ENCODE results near the gene PUS7. TPM values are rescaled to one million over a fixed set of nuclear protein-coding genes. Genes with fewer than 3 reads are reported as not detected.

PUS7 gene
- total and polyA plus RNA-seq, 2 of the 4 experiments (the other 2 are of a cell fraction): 11.7 to 17.0 TPM

GRCh38 chr7:105462765-105463420 lies 59.2 kb downstream of the PUS7 start:
- no peak overlapping the region for H2AK9ac ChIP-seq (replicated peaks; ENCODE audit: low read depth, low read length, poor library complexity)
- intact Hi-C loops (cut with micrococcal nuclease) (no loop called here), in situ Hi-C loops (cut with MboI; ENCODE audit: low sequenced_read_pairs) (no loop called here), dilution Hi-C loops (cut with HindIII; ENCODE audit: low sequenced_read_pairs, unreplicated experiment) (no loop called here)
- no peak overlapping the region for H2BK120ac ChIP-seq (ENCODE audit: low read depth, low read length)
- TF ChIP-seq FOS (IDR thresholded peaks at IDR 0.05; ENCODE audit: low read depth, low read length): no peak
- no peak for TF ChIP-seq POLR2A (IDR thresholded peaks at IDR 0.05; ENCODE audit: low read depth, low read length)
- no peak for TF ChIP-seq USF2 (IDR thresholded peaks at IDR 0.05; ENCODE audit: low read depth, low read length)
- TF ChIP-seq, protein P1, sequence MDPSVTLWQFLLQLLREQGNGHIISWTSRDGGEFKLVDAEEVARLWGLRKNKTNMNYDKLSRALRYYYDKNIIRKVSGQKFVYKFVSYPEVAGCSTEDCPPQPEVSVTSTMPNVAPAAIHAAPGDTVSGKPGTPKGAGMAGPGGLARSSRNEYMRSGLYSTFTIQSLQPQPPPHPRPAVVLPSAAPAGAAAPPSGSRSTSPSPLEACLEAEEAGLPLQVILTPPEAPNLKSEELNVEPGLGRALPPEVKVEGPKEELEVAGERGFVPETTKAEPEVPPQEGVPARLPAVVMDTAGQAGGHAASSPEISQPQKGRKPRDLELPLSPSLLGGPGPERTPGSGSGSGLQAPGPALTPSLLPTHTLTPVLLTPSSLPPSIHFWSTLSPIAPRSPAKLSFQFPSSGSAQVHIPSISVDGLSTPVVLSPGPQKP (IDR thresholded peaks at IDR 0.05; ENCODE audit: borderline replicate concordance, low read depth, low read length): no peak
- no peak overlapping the region for H2BK20ac ChIP-seq (ENCODE audit: low read depth, low read length)
- H3K36me3 ChIP-seq (ENCODE audit: control insufficient read depth, insufficient read depth, low read length): peaks cover 5% of the 10 kb centered on the region; the same call in 1 of the 2 replicates
- no peak overlapping the region for H2BK15ac ChIP-seq (ENCODE audit: low read depth, low read length)
- no peak overlapping the region for H3K4ac ChIP-seq (ENCODE audit: low read depth, low read length)
- no peaks in the 10 kb centered on the region for H3K79me1 ChIP-seq (ENCODE audit: low read depth in 1 of 2, low read length in 2 of 2)
- H4K5ac ChIP-seq (ENCODE audit: low read depth, low read length): no peak overlapping the region
- CTCF ChIA-PET: interaction anchor here (0.6 to 0.8 kb wide), 2 partner anchors 9 to 1595 kb away, joined by 3 read pairs; no protein-coding TSS in a partner anchor
- H3K9me3 ChIP-seq (ENCODE audit: control insufficient read depth, insufficient read depth, low read length): no peaks in the 10 kb centered on the region
- H3K4me3 ChIP-seq (ENCODE audit: insufficient read depth, low read depth, low read length): no peak overlapping the region
- DNase-seq (no peak), ATAC-seq (ENCODE audit: low read depth) (no peak)
- no peaks in the 10 kb centered on the region for H3K27me3 ChIP-seq (ENCODE audit: control insufficient read depth, insufficient read depth, low read length)
- H3K27ac ChIP-seq (ENCODE audit: insufficient read depth, low read length): no peak overlapping the region
- no peak overlapping the region for H3K14ac ChIP-seq (replicated peaks; ENCODE audit: low read depth, low read length)
- no peak overlapping the region for H3K9ac ChIP-seq (ENCODE audit: low read depth, low read length)
- no TSS peak for BruUV-seq (replicated peaks)
- H3K4me2 ChIP-seq (ENCODE audit: low read depth, low read length): no peak overlapping the region
- no peak overlapping the region for H2AK5ac ChIP-seq (ENCODE audit: low read depth, low read length)
- WGBS, 2 experiments (ENCODE audit: extremely low coverage in 2 of 2, insufficient read length in 1 of 2): no CpG with 5 or more reads among the region's 3 CpGs
- no peaks in the 10 kb centered on the region for H3K4me1 ChIP-seq (ENCODE audit: control insufficient read depth, insufficient read depth, low read length)
- H4K91ac ChIP-seq (ENCODE audit: insufficient read depth, low read depth, low read length): no peak overlapping the region
- no peak overlapping the region for H2AFZ ChIP-seq (replicated peaks; ENCODE audit: low read length, poor library complexity)
- no peak overlapping the region for H3K18ac ChIP-seq (ENCODE audit: low read depth, low read length)
- H3K56ac ChIP-seq (ENCODE audit: extremely low read depth, insufficient read depth, low read length): no peak overlapping the region
- POLR2A ChIA-PET (ENCODE audit: unreplicated experiment): no interaction called here
- H4K20me1 ChIP-seq (ENCODE audit: insufficient read depth, low read length): no peaks in the 10 kb centered on the region
- H2BK5ac ChIP-seq (ENCODE audit: low read depth, low read length, poor library complexity, severe bottlenecking): no peak overlapping the region
- peaks cover 4% of the 10 kb centered on the region; the same call in 1 of the 2 replicates for H3K9me1 ChIP-seq (ENCODE audit: insufficient read depth, low read length)
- H3K23ac ChIP-seq (ENCODE audit: low read depth, low read length): no peak overlapping the region
- H4K8ac ChIP-seq (ENCODE audit: low read depth in 2 of 2, low read length in 2 of 2): no peak overlapping the region
